LNCaP clone FGC (cell line): ENCODE measurements around the gene KCNJ9.
"Not testable (repeated sequence)": the region's sequence is repeated elsewhere in the genome, so short reads cannot be mapped to it uniquely, and the experiment has no call there.

Experiments used
- DNase-seq: peaks from one replicate; pipeline ENCODE4 v3.0.0-alpha.2; 2011; ENCODE audit warnings: low read depth
- H3K4me3 ChIP-seq: 2 replicates; pipeline ENCODE4 v1.5.1; 2011; ENCODE audit warnings: mild to moderate bottlenecking, low read depth, low read length, control low read depth
- CTCF ChIP-seq: IDR thresholded peaks from 2 replicates; pipeline ENCODE4 v1.5.1; 2012; ENCODE audit warnings: mild to moderate bottlenecking; ENCODE audit not compliant: control insufficient read depth, insufficient read depth; ENCODE audit errors: extremely low read depth

Gene KCNJ9

GRCh38 chr1:160120797-160121196 lies 39.5 kb downstream of the KCNJ9 start:
- no peak overlapping the region for H3K4me3 ChIP-seq
- TF ChIP-seq CTCF: no peak
- DNase-seq: no peak

GRCh38 chr1:160121388-160121787 lies 40.0 kb downstream of the KCNJ9 start:
- no peak overlapping the region for H3K4me3 ChIP-seq
- TF ChIP-seq CTCF: no peak

GRCh38 chr1:160122978-160123495 lies 41.7 kb downstream of the KCNJ9 start:
- no peak for TF ChIP-seq CTCF
- DNase-seq: no peak
- no peak overlapping the region for H3K4me3 ChIP-seq

More at GRCh38 chr1:160121388-160121787, 40.0 kb downstream of the KCNJ9 start:
- DNase-seq: no peak

DNA sequence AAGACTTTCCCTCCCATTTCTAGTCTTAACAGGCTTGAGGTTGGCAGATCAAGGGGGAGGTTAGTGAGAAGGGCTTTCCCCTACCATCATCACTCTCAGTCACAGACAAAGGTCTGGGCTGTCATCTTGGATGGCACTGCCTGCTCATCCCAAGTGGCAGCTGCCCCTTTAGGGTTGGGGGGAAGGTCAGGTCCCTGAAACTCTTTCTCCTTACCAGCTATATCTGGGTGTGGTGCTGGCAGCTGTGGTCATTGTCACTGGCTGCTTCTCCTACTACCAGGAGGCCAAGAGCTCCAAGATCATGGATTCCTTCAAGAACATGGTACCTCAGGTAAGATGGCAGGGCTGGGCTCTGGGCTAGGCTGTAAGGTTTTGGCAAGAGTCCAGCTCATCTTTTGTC lies 42.4 kb downstream of the KCNJ9 start:
- no peak overlapping the region for H3K4me3 ChIP-seq
- DNase-seq: no peak

GRCh38 chr1:160124705-160125478 lies 43.6 kb downstream of the KCNJ9 start:
- no peak overlapping the region for H3K4me3 ChIP-seq
- no peak for DNase-seq
- TF ChIP-seq CTCF: no peak

More for the DNA sequence above, 42.4 kb downstream of the KCNJ9 start:
- TF ChIP-seq CTCF: no peak

- no peak for DNase-seq
- H3K4me3 ChIP-seq: no peak overlapping the region
- no peak for TF ChIP-seq CTCF
These were observed 44.4 kb downstream of the KCNJ9 start for GRCh38 chr1:160125746-160126145.

DNA sequence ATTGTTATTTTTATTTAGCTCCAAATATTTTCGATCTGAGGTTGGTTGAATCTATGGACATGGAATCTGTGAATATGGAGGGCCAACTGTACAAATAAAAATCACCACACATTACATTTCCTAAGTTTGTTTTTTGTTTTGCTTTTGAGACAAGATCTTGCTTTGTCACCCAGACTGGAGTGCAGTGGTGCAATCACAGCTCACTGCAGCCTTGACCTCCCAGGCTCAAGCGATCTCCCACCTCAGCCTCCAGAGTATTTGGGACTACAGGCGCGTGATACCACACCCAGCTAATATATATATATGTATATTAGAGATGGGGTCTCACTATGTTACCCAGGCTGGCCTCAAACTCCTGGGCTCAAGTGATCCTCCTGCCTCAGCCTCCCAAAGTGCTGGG lies 45.0 kb downstream of the KCNJ9 start:
- DNase-seq, H3K4me3 ChIP-seq: not testable (repeated sequence)
